H9 (cell line): ENCODE data around the gene JPT2. TPM values are rescaled to one million over a fixed set of nuclear protein-coding genes. Genes with fewer than 3 reads are reported as not detected.

ENCODE experiments used
- DNase-seq: peaks from one replicate; pipeline ENCODE4 v3.0.0-alpha.2; 2017
- H2AFZ ChIP-seq: one replicate; pipeline ENCODE4 v1.6.1; 2013; ENCODE audit warnings: mild to moderate bottlenecking, low read length, control low read depth, moderate library complexity
- H2AK5ac ChIP-seq: 2 replicates; pipeline ENCODE4 v1.6.1; 2013; ENCODE audit warnings: low read length, control low read depth, mixed read lengths; ENCODE audit not compliant: insufficient read length
- H2BK120ac ChIP-seq: one replicate; pipeline ENCODE4 v1.6.1; 2013; ENCODE audit warnings: low read depth, mild to moderate bottlenecking, low read length, control low read depth, inconsistent platforms; ENCODE audit not compliant: poor library complexity, severe bottlenecking
- H2BK12ac ChIP-seq: 2 replicates; pipeline ENCODE4 v1.6.1; 2013; ENCODE audit warnings: low read length, control low read depth, mixed read lengths, low read depth; ENCODE audit not compliant: insufficient read length
- H2BK15ac ChIP-seq: 2 replicates; pipeline ENCODE4 v1.6.1; 2013; ENCODE audit warnings: low read depth, low read length, control low read depth
- H2BK20ac ChIP-seq: one replicate; pipeline ENCODE4 v1.6.1; 2013; ENCODE audit warnings: low read depth, mild to moderate bottlenecking, low read length, control low read depth, inconsistent platforms; ENCODE audit not compliant: poor library complexity, severe bottlenecking
- H2BK5ac ChIP-seq: 2 replicates; pipeline ENCODE4 v1.6.1; 2013; ENCODE audit warnings: low read length, control low read depth, mixed read lengths; ENCODE audit not compliant: insufficient read length
- H3K14ac ChIP-seq: 2 replicates; pipeline ENCODE4 v1.6.1; 2013; ENCODE audit warnings: low read length, control low read depth; ENCODE audit not compliant: insufficient read depth
- H3K18ac ChIP-seq: 2 replicates; pipeline ENCODE4 v1.6.1; 2013; ENCODE audit warnings: low read depth, mild to moderate bottlenecking, mixed read lengths, low read length, control low read depth; ENCODE audit not compliant: insufficient read length
- H3K23ac ChIP-seq: 2 replicates; pipeline ENCODE4 v1.6.1; 2013; ENCODE audit warnings: low read length, control low read depth, mixed read lengths, low read depth; ENCODE audit not compliant: insufficient read length
- H3K23me2 ChIP-seq: 2 replicates; pipeline ENCODE4 v1.6.1; 2013; ENCODE audit warnings: low read depth, mild to moderate bottlenecking, mixed read lengths, low read length, control low read depth; ENCODE audit not compliant: insufficient read length, poor library complexity, severe bottlenecking
- H3K27ac ChIP-seq: 2 replicates; pipeline ENCODE4 v1.5.1; 2013; ENCODE audit warnings: low read length, control low read depth, mixed read lengths, low read depth; ENCODE audit not compliant: insufficient read length
- H3K27me3 ChIP-seq: 2 replicates; pipeline ENCODE4 v1.6.1; 2013; ENCODE audit warnings: low read length, control low read depth, inconsistent platforms; ENCODE audit not compliant: insufficient read depth
- H3K4ac ChIP-seq: 2 replicates; pipeline ENCODE4 v1.6.1; 2013; ENCODE audit warnings: low read depth, mild to moderate bottlenecking, control low read depth, inconsistent platforms, low read length, moderate library complexity
- H3K4me1 ChIP-seq: 2 replicates; pipeline ENCODE4 v1.6.1; 2013; ENCODE audit warnings: low read length, control low read depth, inconsistent platforms; ENCODE audit not compliant: insufficient read depth
- H3K4me2 ChIP-seq: 2 replicates; pipeline ENCODE4 v1.6.1; 2013; ENCODE audit warnings: low read length, control low read depth, mixed read lengths; ENCODE audit not compliant: insufficient read length, insufficient read depth
- H3K56ac ChIP-seq: 2 replicates; pipeline ENCODE4 v1.6.1; 2013; ENCODE audit warnings: low read depth, mild to moderate bottlenecking, mixed read lengths, low read length, control low read depth; ENCODE audit not compliant: insufficient read length
- H3K79me1 ChIP-seq: 2 replicates; pipeline ENCODE4 v1.6.1; 2013; ENCODE audit warnings: low read depth, mild to moderate bottlenecking, moderate library complexity, low read length, control low read depth, inconsistent platforms; ENCODE audit not compliant: insufficient read depth, poor library complexity, severe bottlenecking
- H3K79me2 ChIP-seq: 2 replicates; pipeline ENCODE4 v1.6.1; 2013; ENCODE audit warnings: low read length, control low read depth, inconsistent platforms; ENCODE audit not compliant: insufficient read depth
- H3K9ac ChIP-seq: 2 replicates; pipeline ENCODE4 v1.6.1; 2013; ENCODE audit warnings: low read length, control low read depth, mixed read lengths; ENCODE audit not compliant: insufficient read length; ENCODE audit errors: extremely low read depth
- H3K9me3 ChIP-seq: one replicate; pipeline ENCODE4 v1.6.1; 2013; ENCODE audit warnings: low read depth, low read length, inconsistent platforms; ENCODE audit not compliant: control insufficient read depth
- H3T11ph ChIP-seq: one replicate; pipeline ENCODE4 v1.6.1; 2013; ENCODE audit warnings: mild to moderate bottlenecking, low read length, control low read depth, inconsistent platforms
- H4K20me1 ChIP-seq: one replicate; pipeline ENCODE4 v1.6.1; 2013; ENCODE audit not compliant: control insufficient read depth, insufficient read length, insufficient read depth
- H4K5ac ChIP-seq: 2 replicates; pipeline ENCODE4 v1.6.1; 2013; ENCODE audit warnings: low read depth, mild to moderate bottlenecking, mixed read lengths, low read length, control low read depth; ENCODE audit not compliant: insufficient read length
- H4K8ac ChIP-seq: replicated peaks from 2 replicates; pipeline ENCODE4 v1.6.1; 2013; ENCODE audit warnings: low read length, control low read depth, mixed read lengths, low read depth; ENCODE audit not compliant: insufficient read length
- H4K91ac ChIP-seq: 2 replicates; pipeline ENCODE4 v1.6.1; 2013; ENCODE audit warnings: low read depth, mild to moderate bottlenecking, moderate library complexity, mixed read lengths, low read length, control low read depth; ENCODE audit not compliant: insufficient read length
- H3K27ac Mint-ChIP-seq, 3 experiments: 2 replicates in 2 of 3; 3 replicates in 1 of 3; pipeline ENCODE4 v1.8.0; 2020 to 2021; ENCODE audit warnings: mixed read lengths in 3 of 3, mild to moderate bottlenecking in 1 of 3, moderate library complexity in 1 of 3
- H3K27me3 Mint-ChIP-seq: 2 replicates; pipeline ENCODE4 v1.8.0; 2021; ENCODE audit warnings: low read depth, mild to moderate bottlenecking, moderate library complexity, mixed read lengths
- H3K36me3 Mint-ChIP-seq, 3 experiments: 2 replicates in 2 of 3; 3 replicates in 1 of 3; pipeline ENCODE4 v1.8.0; 2020 to 2021; ENCODE audit warnings: low read depth in 3 of 3, mixed read lengths in 3 of 3; ENCODE audit not compliant: insufficient read depth in 1 of 3
- H3K4me1 Mint-ChIP-seq, 2 experiments: 2 replicates each; pipeline ENCODE4 v1.8.0; 2020; ENCODE audit warnings: mixed read lengths in 2 of 2
- H3K4me3 Mint-ChIP-seq, 2 experiments: 2 replicates in 1 of 2; 3 replicates in 1 of 2; pipeline ENCODE4 v1.8.0; 2020 to 2021; ENCODE audit warnings: mild to moderate bottlenecking in 2 of 2, mixed read lengths in 2 of 2, moderate library complexity in 1 of 2
- H3K9me3 Mint-ChIP-seq, 2 experiments: 2 replicates in 1 of 2; 3 replicates in 1 of 2; pipeline ENCODE4 v1.8.0; 2020; ENCODE audit warnings: mild to moderate bottlenecking in 2 of 2, mixed read lengths in 2 of 2, moderate library complexity in 1 of 2
- CTCF ChIP-seq: fragments of 200-600 bp; sonication (generic); conservative IDR thresholded peaks from 3 replicates; pipeline ENCODE4 v1.8.0; 2021; ENCODE audit warnings: antibody characterized with exemption, mild to moderate bottlenecking
- WGBS: extraction: QIAGEN DNeasy Blood & Tissue Kit; methylation state at CpG from one replicate; pipeline ENCODE4 v1.1.7; 2013; ENCODE audit warnings: missing lambda C conversion rate, low lambda C conversion rate, mixed read lengths; ENCODE audit not compliant: insufficient read length; ENCODE audit errors: extremely low coverage; 5-methylcytosine and 5-hydroxymethylcytosine counted together
- total RNA-seq: library from RNA; stranded (reverse); gene quantifications from 2 replicates; pipeline ENCODE4 v1.2.1, GENCODE V29; 2021

Gene JPT2
- total RNA-seq, 1 experiment from 2014 or later: 206 TPM

- Histone ChIP-seq H3K79me1 (no peaks in the 10 kb centered on the region), H3K79me2 (no peaks in the 10 kb centered on the region), H3K23me2 (no peaks in the 10 kb centered on the region), H4K20me1 (no peaks in the 10 kb centered on the region), H4K8ac (no peak overlapping the region), H2BK120ac (no peak overlapping the region), H2BK12ac (no peak overlapping the region), H3K14ac (no peak overlapping the region), H3K9ac (no peak overlapping the region), H3K56ac (no peak overlapping the region), H3K27ac (no peak overlapping the region), H3K4me1 (no peaks in the 10 kb centered on the region), H2BK15ac (no peak overlapping the region), H3K18ac (no peak overlapping the region), H3K4me2 (no peak overlapping the region), H3K4ac (no peak overlapping the region), H3K27me3 (no peaks in the 10 kb centered on the region), H3K9me3 (no peaks in the 10 kb centered on the region), H2AFZ (no peak overlapping the region), H2BK5ac (no peak overlapping the region), H3K23ac (no peak overlapping the region), H4K91ac (no peak overlapping the region), H3T11ph (no peak overlapping the region), H2AK5ac (no peak overlapping the region), H2BK20ac (no peak overlapping the region), H4K5ac (no peak overlapping the region)
- Mint-ChIP-seq H3K4me1 (peaks cover 0 to 7% of the 10 kb centered on the region in 2 experiments; a peak in 3 of 4 replicates), H3K9me3 (no peaks in the 10 kb centered on the region), H3K27me3 (no peaks in the 10 kb centered on the region), H3K36me3 (peaks cover 0 to 3% (median 2%) of the 10 kb centered on the region in 3 experiments; a peak in 2 of 7 replicates), H3K4me3 (no peak overlapping the region), H3K27ac (no peak overlapping the region)
- no CpG with 5 or more reads among the region's 9 CpGs for WGBS
- DNase-seq: no peak
- no peak for TF ChIP-seq CTCF
Measured at GRCh38 chr16:1721372-1721771, 43.3 kb downstream of the JPT2 start.
